Transverse colon (tissue), 4 donors: Measurements from ENCODE around the gene IP6K1. TPM values are rescaled to one million over a fixed set of nuclear protein-coding genes. Genes with fewer than 3 reads are reported as not detected.

Source experiments
- DNase-seq: peaks from one replicate; pipeline ENCODE4 v3.0.0-alpha.2; 2019
- H3K27ac ChIP-seq, 4 donors: fragments of 200-600 bp; sonication (generic); 2 replicates each; pipeline ENCODE4 v1.5.1; 2016 to 2018; ENCODE audit warnings: inconsistent platforms in 4 of 4
- H3K27me3 ChIP-seq: fragments of 200-600 bp; sonication (generic); 2 replicates; pipeline ENCODE4 v1.5.1; 2017; ENCODE audit warnings: inconsistent platforms
- H3K36me3 ChIP-seq, 4 donors: fragments of 200-600 bp; sonication (generic); 2 replicates each; pipeline ENCODE4 v1.5.1; 2017 to 2019; ENCODE audit warnings: inconsistent platforms in 4 of 4
- H3K4me1 ChIP-seq, 4 donors: fragments of 200-600 bp; sonication (generic); 2 replicates each; pipeline ENCODE4 v1.5.1; 2017 to 2020; ENCODE audit warnings: inconsistent platforms in 4 of 4
- H3K4me3 ChIP-seq, 4 donors: fragments of 200-600 bp; sonication (generic); 1 replicate in 1 of 4; 2 replicates in 3 of 4; pipeline versions ENCODE4 v1.5.1 to v1.6.1; 2017 to 2019; ENCODE audit warnings: inconsistent platforms in 4 of 4
- H3K9me3 ChIP-seq, 2 donors: fragments of 200-600 bp; sonication (generic); 2 replicates each; pipeline ENCODE4 v1.5.1; 2017 to 2019; ENCODE audit warnings: inconsistent platforms in 2 of 2
- EP300 ChIP-seq: sonication (generic); formaldehyde crosslinking; IDR thresholded peaks from one replicate; pipeline ENCODE4 v1.6.1; 2017; ENCODE audit warnings: antibody characterized with exemption, low read depth
- POLR2A ChIP-seq: fragments of 450-650 bp; IDR thresholded peaks from one replicate; pipeline ENCODE4 v1.6.1; 2016; ENCODE audit warnings: antibody characterized with exemption, mild to moderate bottlenecking, moderate library complexity
- POLR2AphosphoS5 ChIP-seq, 3 donors: sonication (generic); formaldehyde crosslinking; IDR thresholded peaks; one replicate each; pipeline ENCODE4 v1.6.1; 2016; ENCODE audit warnings: antibody characterized with exemption in 3 of 3
- WGBS, 2 donors: methylation state at CpG; one replicate each; pipeline ENCODE4 v1.1.5; 2018; ENCODE audit warnings: low coverage in 1 of 2; 5-methylcytosine and 5-hydroxymethylcytosine counted together
- in situ Hi-C, 4 donors: fragments of 200-750 bp; cut with MboI; loops; one replicate each; pipeline versions ENCODE4 v1.15.0 to v1.15.1; 2017; ENCODE audit warnings: low sequenced_read_pairs in 3 of 4, low pct_ligation_motif_present in 1 of 4, low pct_unique_long_range_greater_than_20kb in 1 of 4
- intact Hi-C: fragments of 100-400 bp; cut with DNase I; formaldehyde crosslinking; loops from one replicate; pipeline ENCODE4 v1.15.1; 2023; ENCODE audit warnings: low total_unique reads
- total RNA-seq, 4 donors: library from RNA; depleted of rRNA; stranded (reverse); fragments of >200 nt; gene quantifications; one replicate each; pipeline ENCODE4 v1.1.0, GENCODE V29; 2016
- TF ChIP-seq, protein P1 (sequence below), 5 experiments: fragments of 200-600 bp in 3 of 5; fragments of 450-650 bp in 2 of 5; sonication (generic) in 3 of 5; IDR thresholded peaks; 1 replicate in 2 of 5; 2 replicates in 3 of 5; pipeline ENCODE4 v1.5.1; 2016 to 2017; ENCODE audit warnings: antibody characterized with exemption in 5 of 5, inconsistent platforms in 3 of 5, mild to moderate bottlenecking in 2 of 5, moderate library complexity in 1 of 5

IP6K1 gene
- total RNA-seq, 4 donors from 2014 or later, result 20.5 to 40.7 (median 39.7) TPM

DNA sequence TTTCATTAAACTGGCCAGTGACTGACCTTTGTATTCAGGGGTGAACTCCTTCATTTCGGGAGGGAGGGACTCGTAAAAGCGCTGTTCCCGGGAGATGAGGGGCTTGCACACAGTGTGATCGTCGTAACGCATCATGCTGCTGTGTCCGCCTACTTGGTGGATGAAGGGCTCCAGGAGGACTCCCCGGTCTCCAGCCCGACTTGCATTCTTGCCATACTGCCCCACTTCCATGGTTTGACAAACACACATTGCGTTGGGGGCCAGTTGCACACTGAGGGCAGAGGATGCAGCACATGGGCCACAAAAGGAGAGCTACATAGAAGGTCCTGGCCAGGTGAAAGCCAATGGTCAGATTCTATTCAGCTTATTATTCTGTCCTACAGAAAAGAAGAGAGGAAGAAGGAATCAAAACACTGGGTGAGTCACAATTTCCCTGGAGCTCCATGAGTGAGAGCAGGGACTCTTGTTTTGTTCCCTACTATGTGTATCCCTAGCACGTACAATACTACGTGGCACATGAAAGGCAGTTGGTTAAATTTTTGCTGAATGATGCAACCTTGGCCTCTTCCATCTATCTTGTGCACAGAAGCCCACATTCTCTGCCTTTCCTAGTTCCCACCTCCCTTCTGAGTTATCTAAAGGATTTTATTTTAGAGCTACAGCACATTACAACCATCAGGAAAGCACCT, 38.4 kb downstream of the IP6K1 start:
- intact Hi-C loops (no loop called here), in situ Hi-C loops (no loop called here)
- Histone ChIP-seq H3K36me3 (peaks cover 0 to 9% (median 0%) of the 10 kb centered on the region in 4 donors), H3K4me1 (no peaks in the 10 kb centered on the region), H3K4me3 (no peak overlapping the region), H3K27me3 (no peaks in the 10 kb centered on the region), H3K9me3 (no peaks in the 10 kb centered on the region), H3K27ac (no peak overlapping the region)
- TF ChIP-seq, protein P1, sequence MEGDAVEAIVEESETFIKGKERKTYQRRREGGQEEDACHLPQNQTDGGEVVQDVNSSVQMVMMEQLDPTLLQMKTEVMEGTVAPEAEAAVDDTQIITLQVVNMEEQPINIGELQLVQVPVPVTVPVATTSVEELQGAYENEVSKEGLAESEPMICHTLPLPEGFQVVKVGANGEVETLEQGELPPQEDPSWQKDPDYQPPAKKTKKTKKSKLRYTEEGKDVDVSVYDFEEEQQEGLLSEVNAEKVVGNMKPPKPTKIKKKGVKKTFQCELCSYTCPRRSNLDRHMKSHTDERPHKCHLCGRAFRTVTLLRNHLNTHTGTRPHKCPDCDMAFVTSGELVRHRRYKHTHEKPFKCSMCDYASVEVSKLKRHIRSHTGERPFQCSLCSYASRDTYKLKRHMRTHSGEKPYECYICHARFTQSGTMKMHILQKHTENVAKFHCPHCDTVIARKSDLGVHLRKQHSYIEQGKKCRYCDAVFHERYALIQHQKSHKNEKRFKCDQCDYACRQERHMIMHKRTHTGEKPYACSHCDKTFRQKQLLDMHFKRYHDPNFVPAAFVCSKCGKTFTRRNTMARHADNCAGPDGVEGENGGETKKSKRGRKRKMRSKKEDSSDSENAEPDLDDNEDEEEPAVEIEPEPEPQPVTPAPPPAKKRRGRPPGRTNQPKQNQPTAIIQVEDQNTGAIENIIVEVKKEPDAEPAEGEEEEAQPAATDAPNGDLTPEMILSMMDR (IDR thresholded peaks at IDR 0.05), result no peak
- no peak for TF ChIP-seq EP300
- DNase-seq, result no peak
- 88% methylated on average over 13 of the region's 13 CpGs; no CpG with 5 or more reads in 1 of the 2 donors for WGBS, 2 donors

DNA sequence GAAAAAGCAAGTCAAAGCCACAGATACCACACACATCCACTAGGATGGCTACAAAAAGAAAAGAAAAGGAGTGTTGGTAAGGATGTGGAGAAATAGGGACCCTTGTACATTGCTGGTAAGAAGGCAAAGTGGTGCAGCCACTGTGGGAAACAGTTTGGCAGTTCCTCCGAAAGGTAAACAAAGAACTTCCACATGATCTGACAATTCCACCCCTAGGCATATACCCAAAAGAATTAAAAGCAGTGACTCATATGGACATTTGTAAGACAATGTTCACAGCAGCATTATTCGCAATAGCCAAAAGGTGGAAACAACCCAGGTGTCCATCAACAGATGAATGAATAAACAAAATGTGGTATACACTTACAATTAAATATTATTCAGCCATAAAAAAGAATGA, 40.4 kb downstream of the IP6K1 start:
- no peaks in the 10 kb centered on the region for H3K27me3 ChIP-seq
- intact Hi-C loops (no loop called here), in situ Hi-C loops (no loop called here)
- TF ChIP-seq, protein P1 (IDR thresholded peaks at IDR 0.05), result no peak
- TF ChIP-seq POLR2AphosphoS5 (IDR thresholded peaks at IDR 0.05), result no peak
- TF ChIP-seq EP300, result no peak
- no peak for TF ChIP-seq POLR2A
- 53 to 77% methylated on average over 2 of the region's 2 CpGs for WGBS, 2 donors
- no peak overlapping the region for H3K4me3 ChIP-seq
- H3K9me3 ChIP-seq, result no peaks in the 10 kb centered on the region
- no peak overlapping the region for H3K27ac ChIP-seq
- H3K36me3 ChIP-seq, result peaks cover 0 to 9% (median 0%) of the 10 kb centered on the region in 4 donors
- no peak for DNase-seq
- no peaks in the 10 kb centered on the region for H3K4me1 ChIP-seq

DNA sequence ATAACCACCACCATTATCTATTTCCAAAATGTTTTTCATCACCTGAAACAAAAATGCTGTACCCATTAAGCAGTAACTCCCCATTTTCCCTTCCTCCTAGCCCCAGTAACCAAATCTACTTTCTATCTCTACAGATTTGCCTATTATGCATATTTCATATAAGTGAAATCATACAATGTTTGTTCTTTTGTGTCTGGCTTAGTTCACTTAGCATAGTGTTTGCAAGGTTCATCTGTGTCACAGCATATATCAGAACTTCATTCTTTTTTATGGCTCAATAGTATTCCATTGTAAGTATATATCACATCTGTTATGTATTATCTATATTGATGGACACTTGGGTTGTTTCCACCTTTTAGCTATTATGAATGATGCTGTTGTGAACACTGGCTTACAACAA, 45.9 kb downstream of the IP6K1 start:
- Histone ChIP-seq H3K36me3 (peaks cover 0 to 21% (median 5%) of the 10 kb centered on the region in 4 donors), H3K27me3 (no peaks in the 10 kb centered on the region), H3K27ac (no peak overlapping the region), H3K4me3 (no peak overlapping the region), H3K4me1 (no peaks in the 10 kb centered on the region), H3K9me3 (no peaks in the 10 kb centered on the region)
- DNase-seq, result no peak
- in situ Hi-C loops (no loop called here), intact Hi-C loops (no loop called here)
- TF ChIP-seq, protein P1 (IDR thresholded peaks at IDR 0.05), result no peak

DNA sequence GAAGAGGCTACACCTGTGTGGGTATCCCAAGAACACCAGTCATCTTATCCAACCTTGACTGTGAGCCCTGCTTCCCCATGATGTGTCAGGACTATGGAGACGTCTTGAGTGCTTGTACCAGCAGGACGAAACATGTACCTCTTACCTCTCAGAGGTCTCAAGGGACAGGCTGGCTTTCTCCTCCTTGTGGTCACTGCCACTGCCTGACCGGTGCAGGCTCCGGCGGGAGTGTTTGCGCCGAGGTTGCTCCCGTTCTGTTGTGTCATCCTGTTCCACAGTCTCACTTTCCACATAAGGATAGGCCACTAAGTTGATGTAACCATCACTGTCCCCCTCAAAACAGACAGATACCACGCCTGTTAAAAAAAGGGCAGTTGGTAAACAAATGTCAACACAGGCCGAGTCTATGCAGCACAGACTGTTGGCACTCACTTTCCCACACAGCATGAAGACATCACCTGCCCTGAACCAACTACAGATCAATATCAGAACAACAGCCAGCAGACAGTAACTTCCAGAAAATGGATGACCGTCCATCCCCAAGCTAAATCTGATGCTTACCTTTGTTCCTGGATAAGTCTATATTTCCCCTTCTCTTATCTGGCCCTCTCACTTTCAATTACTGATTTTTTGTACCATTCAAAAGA, 48.2 kb downstream of the IP6K1 start:
- no peaks in the 10 kb centered on the region for H3K27me3 ChIP-seq
- no peak for TF ChIP-seq POLR2AphosphoS5 (IDR thresholded peaks at IDR 0.05)
- TF ChIP-seq POLR2A, result no peak
- TF ChIP-seq, protein P1 (IDR thresholded peaks at IDR 0.05), result no peak
- no peak for TF ChIP-seq EP300
- WGBS, 2 donors, result 95% methylated on average over 8 to 11 of the region's 11 CpGs
- intact Hi-C loops, result no loop called here
- in situ Hi-C loops, result no loop called here
- H3K36me3 ChIP-seq, result peaks cover 0 to 27% (median 8%) of the 10 kb centered on the region in 4 donors
- no peak overlapping the region for H3K27ac ChIP-seq
- no peak for DNase-seq
- H3K4me3 ChIP-seq, result no peak overlapping the region
- no peaks in the 10 kb centered on the region for H3K4me1 ChIP-seq
- H3K9me3 ChIP-seq, result no peaks in the 10 kb centered on the region
